ENCODE measurements around the gene ATG101. TPM values are rescaled to one million over a fixed set of nuclear protein-coding genes. Genes with fewer than 3 reads are reported as not detected.
A peak's percentile ranks its signal among the peaks of the same experiment; 100 is the strongest.

The ATG101 gene
- total RNA-seq, 2 experiments from 2014 or later, result 28.8 to 31.1 TPM

GRCh38 chr12:52070185-52070925 is 577 bp downstream of the ATG101 start:
- CTCF ChIA-PET, result interaction anchor here (0.9 to 19.0 kb wide), 12 partner anchors 11 to 44 kb away, joined by 3 to 424 read pairs (median 9); partner anchors contain the start of gene NR4A1
- H3K4me1 Mint-ChIP-seq (ENCODE audit: low read depth), result peaks cover 54% of the 10 kb centered on the region
- POLR2A ChIA-PET, result interaction anchor here (0.6 to 1.4 kb wide), 7 partner anchors 11 to 827 kb away, joined by 3 to 18 read pairs (median 3); partner anchors contain the start of gene NR4A1
- H3K27me3 Mint-ChIP-seq (ENCODE audit: low read depth), result peaks cover 3% of the 10 kb centered on the region
- H3K9me3 Mint-ChIP-seq (ENCODE audit: insufficient read depth), result no peaks in the 10 kb centered on the region
- DNase-seq, result no peak
- peak; percentile 12 for ATAC-seq
- H3K27ac Mint-ChIP-seq, result peak overlapping the region; percentile 99
- peaks cover 27% of the 10 kb centered on the region for H3K36me3 Mint-ChIP-seq (ENCODE audit: low read depth)
- peak overlapping the region; percentile 93 for H3K4me3 Mint-ChIP-seq

GRCh38 chr12:52073531-52074381 is 4.0 kb downstream of the ATG101 start:
- Mint-ChIP-seq H3K27me3 (ENCODE audit: low read depth) (no peaks in the 10 kb centered on the region), H3K27ac (peak overlapping the region; percentile 71), H3K4me1 (ENCODE audit: low read depth) (peaks cover 44% of the 10 kb centered on the region), H3K9me3 (ENCODE audit: insufficient read depth) (no peaks in the 10 kb centered on the region), H3K4me3 (no peak overlapping the region), H3K36me3 (ENCODE audit: low read depth) (peaks cover 47% of the 10 kb centered on the region)
- DNase-seq, result no peak
- ChIA-PET CTCF (interaction anchor here (0.7 to 19.0 kb wide), 4 partner anchors 9 to 48 kb away, joined by 3 to 424 read pairs (median 3); no protein-coding TSS in a partner anchor), POLR2A (no interaction called here)
- no peak for ATAC-seq

GRCh38 chr12:52074971-52075724 is 5.4 kb downstream of the ATG101 start:
- no peak for ATAC-seq
- ChIA-PET CTCF (interaction anchor here (19.0 kb wide), 1 partner anchor 49 kb away, joined by 424 read pairs; no protein-coding TSS in a partner anchor), POLR2A (no interaction called here)
- no peak for DNase-seq
- H3K36me3 Mint-ChIP-seq (ENCODE audit: low read depth), result peaks cover 47% of the 10 kb centered on the region
- no peak overlapping the region for H3K27ac Mint-ChIP-seq
- no peaks in the 10 kb centered on the region for H3K27me3 Mint-ChIP-seq (ENCODE audit: low read depth)
- peaks cover 37% of the 10 kb centered on the region for H3K4me1 Mint-ChIP-seq (ENCODE audit: low read depth)
- H3K4me3 Mint-ChIP-seq, result no peak overlapping the region
- no peaks in the 10 kb centered on the region for H3K9me3 Mint-ChIP-seq (ENCODE audit: insufficient read depth)

GRCh38 chr12:52076811-52077210 is 7.0 kb downstream of the ATG101 start:
- Mint-ChIP-seq H3K36me3 (ENCODE audit: low read depth) (peaks cover 47% of the 10 kb centered on the region), H3K27ac (no peak overlapping the region), H3K4me1 (ENCODE audit: low read depth) (peaks cover 27% of the 10 kb centered on the region), H3K4me3 (no peak overlapping the region), H3K9me3 (ENCODE audit: insufficient read depth) (no peaks in the 10 kb centered on the region), H3K27me3 (ENCODE audit: low read depth) (no peaks in the 10 kb centered on the region)
- ChIA-PET CTCF (interaction anchor here (19.0 kb wide), 1 partner anchor 51 kb away, joined by 424 read pairs; no protein-coding TSS in a partner anchor), POLR2A (no interaction called here)
- ATAC-seq (no peak), DNase-seq (no peak)

GRCh38 chr12:52078276-52078675 is 8.5 kb downstream of the ATG101 start:
- H3K27me3 Mint-ChIP-seq (ENCODE audit: low read depth), result no peaks in the 10 kb centered on the region
- ATAC-seq, result no peak
- no peak overlapping the region for H3K27ac Mint-ChIP-seq
- ChIA-PET POLR2A (interaction anchor here (1.1 kb wide), 1 partner anchor 10 kb away, joined by 4 read pairs; no protein-coding TSS in a partner anchor), CTCF (interaction anchor here (15.1 kb wide), 1 partner anchor 52 kb away, joined by 486 read pairs; no protein-coding TSS in a partner anchor)
- H3K9me3 Mint-ChIP-seq (ENCODE audit: insufficient read depth), result no peaks in the 10 kb centered on the region
- peaks cover 37% of the 10 kb centered on the region for H3K36me3 Mint-ChIP-seq (ENCODE audit: low read depth)
- DNase-seq, result no peak
- H3K4me3 Mint-ChIP-seq, result no peak overlapping the region
- peaks cover 24% of the 10 kb centered on the region for H3K4me1 Mint-ChIP-seq (ENCODE audit: low read depth)

GRCh38 chr12:52079576-52080402 is 10.0 kb downstream of the ATG101 start, which contains the start of gene SMIM41:
SMIM41 (plus strand) TSS chr12:52079704; CDS start chr12:52079780, 76 bp downstream.
- POLR2A ChIA-PET, result no interaction called here
- Mint-ChIP-seq H3K4me3 (no peak within 1 kb of the TSS), H3K9me3 (ENCODE audit: insufficient read depth) (no peaks in the 10 kb centered on the region), H3K27me3 (ENCODE audit: low read depth) (no peaks in the 10 kb centered on the region), H3K4me1 (ENCODE audit: low read depth) (peaks cover 18% of the 10 kb centered on the region), H3K36me3 (ENCODE audit: low read depth) (peaks cover 24% of the 10 kb centered on the region), H3K27ac (no peak within 1 kb of the TSS)
- CTCF ChIA-PET, result interaction anchor here (3.5 to 15.1 kb wide), 2 partner anchors 9 to 54 kb away, joined by 31 to 486 read pairs; partner anchors contain the start of gene ATG101
- ATAC-seq (no peak), DNase-seq (no peak)

GRCh38 chr12:52080403-52081251 is 10.8 kb downstream of the ATG101 start:
- H3K4me1 Mint-ChIP-seq (ENCODE audit: low read depth), result peaks cover 18% of the 10 kb centered on the region
- peaks cover 19% of the 10 kb centered on the region for H3K36me3 Mint-ChIP-seq (ENCODE audit: low read depth)
- H3K9me3 Mint-ChIP-seq (ENCODE audit: insufficient read depth), result no peaks in the 10 kb centered on the region
- H3K27ac Mint-ChIP-seq, result no peak overlapping the region
- ATAC-seq (no peak), DNase-seq (no peak)
- ChIA-PET CTCF (interaction anchor here (1.6 to 15.1 kb wide), 4 partner anchors 10 to 87 kb away, joined by 6 to 486 read pairs (median 22); partner anchors contain the start of gene ATG101), POLR2A (interaction anchor here (1.4 to 3.2 kb wide), 2 partner anchors 10 to 55 kb away, joined by 3 to 9 read pairs; partner anchors contain the start of gene ATG101)
- no peaks in the 10 kb centered on the region for H3K27me3 Mint-ChIP-seq (ENCODE audit: low read depth)
- H3K4me3 Mint-ChIP-seq, result no peak overlapping the region

GRCh38 chr12:52081263-52081733 is 11.5 kb downstream of the ATG101 start:
- Mint-ChIP-seq H3K9me3 (ENCODE audit: insufficient read depth) (no peaks in the 10 kb centered on the region), H3K36me3 (ENCODE audit: low read depth) (peaks cover 16% of the 10 kb centered on the region), H3K27me3 (ENCODE audit: low read depth) (no peaks in the 10 kb centered on the region), H3K27ac (peak overlapping the region; percentile 67), H3K4me3 (no peak overlapping the region), H3K4me1 (ENCODE audit: low read depth) (peaks cover 18% of the 10 kb centered on the region)
- ChIA-PET CTCF (interaction anchor here (0.8 to 15.1 kb wide), 6 partner anchors 10 to 88 kb away, joined by 3 to 486 read pairs (median 14); partner anchors contain the start of gene ATG101), POLR2A (interaction anchor here (1.4 to 3.2 kb wide), 2 partner anchors 11 to 56 kb away, joined by 3 to 9 read pairs; partner anchors contain the start of gene ATG101)
- ATAC-seq (peak; percentile 35), DNase-seq (no peak)

GRCh38 chr12:52082026-52082668 is 12.4 kb downstream of the ATG101 start:
- no peak for ATAC-seq
- H3K36me3 Mint-ChIP-seq (ENCODE audit: low read depth), result peaks cover 10% of the 10 kb centered on the region

More at GRCh38 chr12:52082026-52082668, 12.4 kb downstream of the ATG101 start:
- H3K4me1 Mint-ChIP-seq (ENCODE audit: low read depth), result peaks cover 18% of the 10 kb centered on the region
- DNase-seq, result no peak
- no peak overlapping the region for H3K4me3 Mint-ChIP-seq
- peaks cover 1% of the 10 kb centered on the region for H3K27me3 Mint-ChIP-seq (ENCODE audit: low read depth)
- ChIA-PET CTCF (interaction anchor here (0.8 to 15.1 kb wide), 14 partner anchors 9 to 89 kb away, joined by 3 to 486 read pairs (median 6); partner anchors contain the start of genes ATG101 and NR4A1), POLR2A (interaction anchor here (3.2 kb wide), 1 partner anchor 57 kb away, joined by 9 read pairs; no protein-coding TSS in a partner anchor)
- no peak overlapping the region for H3K27ac Mint-ChIP-seq
- no peaks in the 10 kb centered on the region for H3K9me3 Mint-ChIP-seq (ENCODE audit: insufficient read depth)

Data from activated CD8-positive, alpha-beta T cell treated with anti-CD3 and anti-CD28 coated beads, Interleukin-2, amount 10 ng/mL, durations not matched to agents 7 days and 5 days (primary cell).